ENCODE data around the gene DCLRE1B. TPM values are rescaled to one million over a fixed set of nuclear protein-coding genes. Genes with fewer than 3 reads are reported as not detected.

Gene DCLRE1B
- total and polyA plus RNA-seq, 9 of the 15 experiments (the other 6 are each of a cell fraction or from before 2014, with no cell fraction given) = 10.6 to 28.8 (median 17.2) TPM

DNA sequence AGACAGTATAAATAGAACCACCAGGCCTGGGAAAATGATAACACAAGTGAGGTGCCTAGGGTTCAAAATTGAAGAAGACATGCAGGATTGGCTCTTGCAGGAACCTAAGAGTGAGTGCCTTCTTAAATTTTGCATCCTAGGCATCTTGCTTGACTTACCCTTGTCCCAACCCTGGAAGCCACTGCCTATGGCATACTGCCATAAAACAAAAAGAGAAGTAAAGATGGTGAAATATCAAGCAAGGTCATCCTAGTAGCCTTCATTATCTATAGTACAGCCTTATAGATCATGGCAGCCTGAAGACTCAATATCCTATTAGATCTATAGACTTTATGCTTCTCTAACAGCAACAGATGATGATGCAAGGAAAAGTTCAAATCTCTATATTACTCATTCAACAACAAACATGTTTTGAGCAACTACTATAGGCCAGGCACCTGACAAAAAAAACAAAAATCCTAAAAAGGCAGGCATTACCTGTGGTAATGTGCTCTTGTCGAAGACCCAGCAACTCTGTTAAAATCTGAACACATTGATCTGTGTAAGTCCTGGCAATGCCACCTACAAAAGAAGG lies 6.8 kb upstream of the DCLRE1B start:
- H3K36me3 ChIP-seq (ENCODE audit: control insufficient read depth, insufficient read depth, low read length) = peaks cover 75% of the 10 kb centered on the region

DNA sequence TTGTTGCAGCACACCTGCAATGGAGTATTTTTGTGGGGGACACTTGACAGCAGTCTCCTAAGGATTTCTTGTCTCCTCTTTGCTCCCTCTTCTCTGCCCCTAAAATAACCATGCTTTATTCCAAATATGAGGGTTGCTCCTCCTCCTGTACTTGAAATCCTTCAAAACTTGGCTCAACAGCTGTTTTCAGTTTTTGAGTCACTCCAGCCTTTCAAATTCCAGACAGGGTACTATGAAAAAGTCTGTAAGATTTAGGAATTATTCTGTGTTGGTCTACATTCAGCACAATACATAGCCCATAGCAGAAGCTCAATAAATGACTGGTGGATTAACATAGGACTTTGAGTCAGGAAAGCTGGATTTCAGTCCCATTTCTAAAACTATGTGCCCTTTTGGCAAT lies 6.0 kb upstream of the DCLRE1B start:
- no TSS peak for BruUV-seq (replicated peaks)
- Histone ChIP-seq H3K27ac (ENCODE audit: extremely low read depth, low read depth, low read length) (no peak overlapping the region), H3K9ac (ENCODE audit: insufficient read depth in 1 of 2, low read depth in 2 of 2, low read length in 2 of 2) (no peak overlapping the region), H3K9me1 (ENCODE audit: control insufficient read depth, insufficient read depth, low read length) (no peaks in the 10 kb centered on the region), H3K27me3 (ENCODE audit: control insufficient read depth in 2 of 2, insufficient read depth in 2 of 2, low read length in 2 of 2) (no peaks in the 10 kb centered on the region), H2AFZ (ENCODE audit: low read depth, low read length) (no peak overlapping the region), H3K4me2 (ENCODE audit: insufficient read depth, low read length) (no peak overlapping the region), H3K79me2 (ENCODE audit: control insufficient read depth, insufficient read depth, low read length) (peaks cover 16% of the 10 kb centered on the region), H4K20me1 (replicated peaks; ENCODE audit: control insufficient read depth, insufficient read depth, low read length) (no peaks in the 10 kb centered on the region), H3K4me3 (no peak overlapping the region), H3K4me1 (replicated peaks in 1 of 2; ENCODE audit: control insufficient read depth in 2 of 2, insufficient read depth in 2 of 2, low read length in 2 of 2) (peaks cover 3 to 7% of the 10 kb centered on the region in 2 experiments; a peak in 3 of 5 replicates), H3K36me3 (ENCODE audit: control insufficient read depth, insufficient read depth, low read length) (peaks cover 75% of the 10 kb centered on the region), H3K9me3 (replicated peaks; ENCODE audit: control insufficient read depth, insufficient read depth, low read depth, low read length) (no peaks in the 10 kb centered on the region)
- ChIA-PET CTCF (ENCODE audit: low intra/inter-chr PET ratio) (interaction anchor here (0.7 kb wide), 1 partner anchor 52 kb away, joined by 6 read pairs; no protein-coding TSS in a partner anchor), POLR2A (interaction anchor here (0.5 to 1.8 kb wide), 3 partner anchors 11 to 20 kb away, joined by 3 to 6 read pairs (median 3); no protein-coding TSS in a partner anchor)
- DNase-seq (ENCODE audit: extremely low read depth in 1 of 4, low spot score in 3 of 4) = no peak
- no peak for ATAC-seq
- no peak for FAIRE-seq
- intact Hi-C loops (cut with micrococcal nuclease) (no loop called here), in situ Hi-C loops (cut with MboI) (no loop called here)
- TF ChIP-seq SIRT6 (IDR thresholded peaks at IDR 0.05; ENCODE audit: low read depth, low read length) = no peak
- TF ChIP-seq SIX5 (IDR thresholded peaks at IDR 0.05; ENCODE audit: borderline replicate concordance in 1 of 2, insufficient read depth in 1 of 2, low read depth in 1 of 2, low read length in 2 of 2) = no peak
- TF ChIP-seq, protein P1, sequence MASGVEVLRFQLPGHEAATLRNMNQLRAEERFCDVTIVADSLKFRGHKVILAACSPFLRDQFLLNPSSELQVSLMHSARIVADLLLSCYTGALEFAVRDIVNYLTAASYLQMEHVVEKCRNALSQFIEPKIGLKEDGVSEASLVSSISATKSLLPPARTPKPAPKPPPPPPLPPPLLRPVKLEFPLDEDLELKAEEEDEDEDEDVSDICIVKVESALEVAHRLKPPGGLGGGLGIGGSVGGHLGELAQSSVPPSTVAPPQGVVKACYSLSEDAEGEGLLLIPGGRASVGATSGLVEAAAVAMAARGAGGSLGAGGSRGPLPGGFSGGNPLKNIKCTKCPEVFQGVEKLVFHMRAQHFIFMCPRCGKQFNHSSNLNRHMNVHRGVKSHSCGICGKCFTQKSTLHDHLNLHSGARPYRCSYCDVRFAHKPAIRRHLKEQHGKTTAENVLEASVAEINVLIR (CRISPR knock-in tag; IDR thresholded peaks at IDR 0.05) = no peak
- no peak for TF ChIP-seq NONO (IDR thresholded peaks at IDR 0.05; ENCODE audit: low read depth in 2 of 2, low read length in 1 of 2)
- TF ChIP-seq ZNF445 (CRISPR knock-in tag; IDR thresholded peaks at IDR 0.05; ENCODE audit: low read depth) = no peak
- TF ChIP-seq TRIM28 (IDR thresholded peaks at IDR 0.05) = no peak
- no peak for TF ChIP-seq BRCA1 (IDR thresholded peaks at IDR 0.05)
- no peak for TF ChIP-seq BRCA1 (CRISPR knock-in tag; IDR thresholded peaks at IDR 0.05)
- TF ChIP-seq, protein P2, sequence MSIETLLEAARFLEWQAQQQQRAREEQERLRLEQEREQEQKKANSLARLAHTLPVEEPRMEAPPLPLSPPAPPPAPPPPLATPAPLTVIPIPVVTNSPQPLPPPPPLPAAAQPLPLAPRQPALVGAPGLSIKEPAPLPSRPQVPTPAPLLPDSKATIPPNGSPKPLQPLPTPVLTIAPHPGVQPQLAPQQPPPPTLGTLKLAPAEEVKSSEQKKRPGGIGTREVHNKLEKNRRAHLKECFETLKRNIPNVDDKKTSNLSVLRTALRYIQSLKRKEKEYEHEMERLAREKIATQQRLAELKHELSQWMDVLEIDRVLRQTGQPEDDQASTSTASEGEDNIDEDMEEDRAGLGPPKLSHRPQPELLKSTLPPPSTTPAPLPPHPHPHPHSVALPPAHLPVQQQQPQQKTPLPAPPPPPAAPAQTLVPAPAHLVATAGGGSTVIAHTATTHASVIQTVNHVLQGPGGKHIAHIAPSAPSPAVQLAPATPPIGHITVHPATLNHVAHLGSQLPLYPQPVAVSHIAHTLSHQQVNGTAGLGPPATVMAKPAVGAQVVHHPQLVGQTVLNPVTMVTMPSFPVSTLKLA (conservative IDR thresholded peaks at IDR 0.05) = no peak

More for the DNA sequence above, 6.8 kb upstream of the DCLRE1B start:
- H4K20me1 ChIP-seq (replicated peaks; ENCODE audit: control insufficient read depth, insufficient read depth, low read length) = no peaks in the 10 kb centered on the region
- no peaks in the 10 kb centered on the region for H3K9me1 ChIP-seq (ENCODE audit: control insufficient read depth, insufficient read depth, low read length)
- H3K9ac ChIP-seq (ENCODE audit: insufficient read depth in 1 of 2, low read depth in 2 of 2, low read length in 2 of 2) = no peak overlapping the region
- in situ Hi-C loops (cut with MboI) = no loop called here
- intact Hi-C loops (cut with micrococcal nuclease) = no loop called here
- ATAC-seq = no peak
- ChIA-PET CTCF (ENCODE audit: low intra/inter-chr PET ratio) (interaction anchor here (0.7 kb wide), 1 partner anchor 53 kb away, joined by 6 read pairs; no protein-coding TSS in a partner anchor), POLR2A (no interaction called here)
- H3K27ac ChIP-seq (ENCODE audit: extremely low read depth, low read depth, low read length) = no peak overlapping the region
- no peak overlapping the region for H2AFZ ChIP-seq (ENCODE audit: low read depth, low read length)
- TF ChIP-seq FOXM1 (IDR thresholded peaks at IDR 0.05; ENCODE audit: low read depth) (no peak), FOXM1 (CRISPR knock-in tag; IDR thresholded peaks at IDR 0.05; ENCODE audit: low read depth) (no peak)
- TF ChIP-seq, protein P3, sequence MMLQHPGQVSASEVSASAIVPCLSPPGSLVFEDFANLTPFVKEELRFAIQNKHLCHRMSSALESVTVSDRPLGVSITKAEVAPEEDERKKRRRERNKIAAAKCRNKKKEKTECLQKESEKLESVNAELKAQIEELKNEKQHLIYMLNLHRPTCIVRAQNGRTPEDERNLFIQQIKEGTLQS (IDR thresholded peaks at IDR 0.05) = peak; percentile 32; the same call in 1 of the 2 replicates
- TF ChIP-seq, protein P3 (CRISPR knock-in tag; conservative IDR thresholded peaks at IDR 0.05) = no peak
- no peaks in the 10 kb centered on the region for H3K27me3 ChIP-seq (ENCODE audit: control insufficient read depth in 2 of 2, insufficient read depth in 2 of 2, low read length in 2 of 2)
- WGBS (ENCODE audit: insufficient coverage, low coverage, missing lambda C conversion rate) = 70% methylated on average over 1 of the region's 1 CpG
- peak; percentile 29 for FAIRE-seq
- no peaks in the 10 kb centered on the region for H3K9me3 ChIP-seq (replicated peaks; ENCODE audit: control insufficient read depth, insufficient read depth, low read depth, low read length)
- no peak for DNase-seq (ENCODE audit: extremely low read depth in 1 of 4, low spot score in 3 of 4)
- H3K4me2 ChIP-seq (ENCODE audit: insufficient read depth, low read length) = no peak overlapping the region
- H3K79me2 ChIP-seq (ENCODE audit: control insufficient read depth, insufficient read depth, low read length) = peaks cover 8% of the 10 kb centered on the region
- H3K4me3 ChIP-seq = no peak overlapping the region
- H3K4me1 ChIP-seq (replicated peaks in 1 of 2; ENCODE audit: control insufficient read depth in 2 of 2, insufficient read depth in 2 of 2, low read length in 2 of 2) = peaks cover 1 to 3% of the 10 kb centered on the region in 2 experiments; a peak in 3 of 5 replicates
- no TSS peak for BruUV-seq (replicated peaks)

All from K562 (cell line).